Esophagus muscularis mucosa (tissue), 4 donors: ENCODE measurements around the gene CLIC4. TPM values are rescaled to one million over a fixed set of nuclear protein-coding genes. Genes with fewer than 3 reads are reported as not detected.

Source experiments
- DNase-seq: peaks from one replicate; pipeline ENCODE4 v3.0.0-alpha.2; 2017; ENCODE audit errors: extremely low spot score
- H3K27ac ChIP-seq, 4 donors: fragments of 200-600 bp; sonication (generic); replicated peaks in 1 of 4; 1 replicate in 3 of 4; 2 replicates in 1 of 4; pipeline ENCODE4 v1.5.1; 2016 to 2019; ENCODE audit warnings: mild to moderate bottlenecking in 1 of 4
- H3K27me3 ChIP-seq, 4 donors: fragments of 200-600 bp; sonication (generic); one replicate each; pipeline versions ENCODE4 v1.5.1 to v1.6.0; 2016 to 2019
- H3K36me3 ChIP-seq, 4 donors: fragments of 200-600 bp; sonication (generic); one replicate each; pipeline ENCODE4 v1.5.1; 2016 to 2019
- H3K4me1 ChIP-seq, 4 donors: fragments of 200-600 bp; sonication (generic); one replicate each; pipeline ENCODE4 v1.5.1; 2016 to 2019
- H3K4me3 ChIP-seq, 4 donors: fragments of 200-600 bp; sonication (generic); 1 replicate in 2 of 4; 2 replicates in 2 of 4; pipeline ENCODE4 v1.5.1; 2016 to 2019; ENCODE audit warnings: mild to moderate bottlenecking in 4 of 4, moderate library complexity in 1 of 4
- H3K9me3 ChIP-seq, 4 donors: fragments of 200-600 bp; sonication (generic); 1 replicate in 3 of 4; 2 replicates in 1 of 4; pipeline ENCODE4 v1.5.1; 2016 to 2019
- CTCF ChIP-seq, 3 experiments: fragments of 200-600 bp in 2 of 3; fragments of 450-650 bp in 1 of 3; sonication (generic) in 2 of 3; IDR thresholded peaks; one replicate each; pipeline ENCODE4 v1.5.1; 2017 to 2019; ENCODE audit warnings: antibody characterized with exemption in 3 of 3, mild to moderate bottlenecking in 2 of 3, moderate library complexity in 1 of 3
- EP300 ChIP-seq: sonication (generic); formaldehyde crosslinking; IDR thresholded peaks from one replicate; pipeline ENCODE4 v1.6.1; 2017; ENCODE audit warnings: antibody characterized with exemption
- POLR2A ChIP-seq: fragments of 450-650 bp; IDR thresholded peaks from one replicate; pipeline ENCODE4 v1.6.1; 2017; ENCODE audit warnings: antibody characterized with exemption, moderate library complexity, mild to moderate bottlenecking, low read depth
- POLR2AphosphoS5 ChIP-seq, 2 donors: sonication (generic); formaldehyde crosslinking; IDR thresholded peaks; one replicate each; pipeline ENCODE4 v1.6.1; 2017; ENCODE audit warnings: antibody characterized with exemption in 2 of 2
- WGBS: methylation state at CpG from one replicate; pipeline ENCODE4 v1.1.5; 2018; 5-methylcytosine and 5-hydroxymethylcytosine counted together
- intact Hi-C: fragments of 100-400 bp; cut with DNase I; formaldehyde crosslinking; loops from one replicate; pipeline ENCODE4 v1.15.1; 2023
- total RNA-seq, 4 donors: library from RNA; depleted of rRNA; stranded (reverse); fragments of >200 nt; gene quantifications; one replicate each; pipeline versions ENCODE4 v1.1.0 to v1.2.1, GENCODE V29; 2016

Gene CLIC4
- total RNA-seq, 4 donors from 2014 or later = 375 to 606 (median 595) TPM

- Histone ChIP-seq H3K9me3 (no peaks in the 10 kb centered on the region), H3K27ac (no peak overlapping the region), H3K27me3 (no peaks in the 10 kb centered on the region), H3K36me3 (peaks cover 0 to 4% (median 0%) of the 10 kb centered on the region in 4 donors), H3K4me1 (peaks cover 57 to 83% (median 74%) of the 10 kb centered on the region in 4 donors), H3K4me3 (no peak overlapping the region)
- 98% methylated on average over 2 of the region's 2 CpGs for WGBS
- DNase-seq = no peak
- intact Hi-C loops = no loop called here
- TF ChIP-seq EP300 (no peak), POLR2AphosphoS5 (IDR thresholded peaks at IDR 0.05) (no peak), CTCF (IDR thresholded peaks at IDR 0.05) (no peak), POLR2A (no peak)
These were observed 11.1 kb downstream of the CLIC4 start for GRCh38 chr1:24756395-24756794.

GRCh38 chr1:24759492-24759891, 14.2 kb downstream of the CLIC4 start:
- intact Hi-C loops = no loop called here
- DNase-seq = peak; percentile 89

DNA sequence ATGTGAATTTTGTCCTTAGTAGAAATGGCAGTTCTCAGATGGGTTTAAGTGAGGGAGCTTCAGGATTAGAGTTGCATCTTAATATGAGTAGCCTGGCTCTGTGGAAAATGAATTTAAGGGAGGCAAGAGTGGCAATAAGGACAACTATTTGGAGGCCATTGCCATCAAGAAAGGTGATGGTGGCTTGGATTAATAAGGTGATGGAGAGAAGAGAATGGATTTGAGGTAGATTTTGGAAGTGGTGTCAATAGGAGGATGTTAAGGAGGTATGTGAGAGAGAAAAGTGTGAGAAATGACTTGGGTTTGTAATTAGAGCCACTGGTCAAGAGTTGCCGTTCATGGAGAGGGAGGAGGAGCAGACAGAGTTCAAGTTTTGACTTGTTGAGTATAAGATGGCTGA, 16.3 kb downstream of the CLIC4 start:
- peaks cover 0 to 4% (median 0%) of the 10 kb centered on the region in 4 donors for H3K36me3 ChIP-seq
- intact Hi-C loops = no loop called here
- DNase-seq = peak; percentile 47
- no peaks in the 10 kb centered on the region for H3K27me3 ChIP-seq
- H3K4me1 ChIP-seq = peaks cover 69 to 93% (median 83%) of the 10 kb centered on the region in 4 donors
- no peak overlapping the region for H3K4me3 ChIP-seq
- no peaks in the 10 kb centered on the region for H3K9me3 ChIP-seq
- no peak for TF ChIP-seq CTCF (IDR thresholded peaks at IDR 0.05)
- TF ChIP-seq POLR2AphosphoS5 (IDR thresholded peaks at IDR 0.05) = no peak
- peak overlapping the region in 1 of 4 donors; percentile 49 for H3K27ac ChIP-seq
- WGBS = 92% methylated on average over 1 of the region's 1 CpG

More at GRCh38 chr1:24759492-24759891, 14.2 kb downstream of the CLIC4 start:
- TF ChIP-seq EP300 = no peak
- peaks cover 55 to 81% (median 72%) of the 10 kb centered on the region in 4 donors for H3K4me1 ChIP-seq
- peaks cover 0 to 4% (median 0%) of the 10 kb centered on the region in 4 donors for H3K36me3 ChIP-seq
- H3K9me3 ChIP-seq = no peaks in the 10 kb centered on the region
- WGBS = 89% methylated on average over 3 of the region's 5 CpGs
- H3K27ac ChIP-seq = no peak overlapping the region
- no peak overlapping the region for H3K4me3 ChIP-seq
- H3K27me3 ChIP-seq = no peaks in the 10 kb centered on the region

- WGBS = 81% methylated on average over 3 of the region's 3 CpGs
- DNase-seq = peak; percentile 5
- intact Hi-C loops = no loop called here
- H3K36me3 ChIP-seq = no peaks in the 10 kb centered on the region
- no peaks in the 10 kb centered on the region for H3K9me3 ChIP-seq
- TF ChIP-seq POLR2AphosphoS5 (IDR thresholded peaks at IDR 0.05) (no peak), CTCF (IDR thresholded peaks at IDR 0.05) (no peak), POLR2A (no peak), EP300 (no peak)
- no peaks in the 10 kb centered on the region for H3K27me3 ChIP-seq
- peak overlapping the region; percentile 26 to 49 (median 32) for H3K27ac ChIP-seq
- no peak overlapping the region for H3K4me3 ChIP-seq
- peaks cover 69 to 94% (median 83%) of the 10 kb centered on the region in 4 donors for H3K4me1 ChIP-seq
These were observed 17.0 kb downstream of the CLIC4 start for GRCh38 chr1:24762133-24762676.

DNA sequence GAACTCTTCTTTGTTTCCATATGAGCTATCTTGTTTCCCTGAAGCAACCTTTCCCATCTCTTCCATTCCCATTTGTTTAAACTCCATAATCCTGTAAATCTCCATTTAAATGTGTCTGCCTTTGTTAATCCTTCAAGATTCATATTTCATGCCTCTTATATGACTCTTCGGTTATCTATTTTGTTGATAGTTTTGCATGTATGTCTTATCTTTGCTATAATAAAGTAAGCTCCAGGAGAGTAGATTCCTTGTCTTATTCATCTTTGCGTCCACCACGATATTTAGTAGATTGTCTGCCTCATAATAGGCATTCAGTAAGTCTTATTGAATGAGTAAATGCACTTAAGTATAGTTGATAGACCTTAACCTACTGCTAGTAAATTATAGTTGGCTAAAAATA, 18.4 kb downstream of the CLIC4 start:
- intact Hi-C loops = no loop called here
- TF ChIP-seq CTCF (IDR thresholded peaks at IDR 0.05) (no peak), POLR2A (no peak), EP300 (no peak), POLR2AphosphoS5 (IDR thresholded peaks at IDR 0.05) (no peak)
- Histone ChIP-seq H3K27me3 (no peaks in the 10 kb centered on the region), H3K4me3 (no peak overlapping the region), H3K36me3 (no peaks in the 10 kb centered on the region), H3K4me1 (peaks cover 70 to 94% (median 82%) of the 10 kb centered on the region in 4 donors), H3K27ac (peak overlapping the region in 1 of 4 donors; percentile 58), H3K9me3 (no peaks in the 10 kb centered on the region)
- DNase-seq = no peak
- 90% methylated on average over 3 of the region's 3 CpGs for WGBS
